Prostate gland (tissue), 2 donors: ENCODE results near the gene SEPTIN5. TPM values are rescaled to one million over a fixed set of nuclear protein-coding genes. Genes with fewer than 3 reads are reported as not detected.

Experiments used
- DNase-seq: peaks from one replicate; pipeline ENCODE4 v3.0.0-alpha.2; 2019; ENCODE audit warnings: low spot score
- H3K27ac ChIP-seq, 2 donors: fragments of 200-600 bp; sonication (generic); 2 replicates each; pipeline ENCODE4 v1.5.1; 2017 to 2019
- H3K27me3 ChIP-seq: fragments of 200-600 bp; sonication (generic); replicated peaks from 2 replicates; pipeline ENCODE4 v1.5.1; 2019; ENCODE audit not compliant: insufficient read depth
- H3K36me3 ChIP-seq, 2 donors: fragments of 200-600 bp; sonication (generic); 1 replicate in 1 of 2; 2 replicates in 1 of 2; pipeline versions ENCODE4 v1.5.1 to v1.8.1; 2017 to 2019
- H3K4me1 ChIP-seq: fragments of 200-600 bp; sonication (generic); replicated peaks from 2 replicates; pipeline ENCODE4 v1.5.1; 2019
- H3K4me3 ChIP-seq, 2 donors: fragments of 200-600 bp; sonication (generic); 2 replicates each; pipeline ENCODE4 v1.5.1; 2017 to 2019
- H3K9me3 ChIP-seq: fragments of 200-600 bp; sonication (generic); 2 replicates; pipeline ENCODE4 v1.5.1; 2017
- POLR2A ChIP-seq: fragments of 450-650 bp; IDR thresholded peaks from one replicate; pipeline ENCODE4 v1.6.1; 2016; ENCODE audit warnings: antibody characterized with exemption, mild to moderate bottlenecking
- POLR2AphosphoS5 ChIP-seq: sonication (generic); formaldehyde crosslinking; IDR thresholded peaks from one replicate; pipeline ENCODE4 v1.6.1; 2017; ENCODE audit warnings: antibody characterized with exemption
- WGBS: methylation state at CpG from one replicate; pipeline ENCODE4 v1.1.5; 2018; 5-methylcytosine and 5-hydroxymethylcytosine counted together
- intact Hi-C: fragments of 100-400 bp; cut with DNase I; formaldehyde crosslinking; loops from one replicate; pipeline ENCODE4 v1.14.2; 2022
- total RNA-seq, 2 donors: library from RNA; depleted of rRNA; stranded (reverse); fragments of >200 nt; gene quantifications; one replicate each; pipeline ENCODE4 v1.1.0, GENCODE V29; 2016
- TF ChIP-seq, protein P1 (sequence below), 4 experiments: fragments of 200-600 bp in 2 of 4; fragments of 450-650 bp in 2 of 4; sonication (generic) in 2 of 4; IDR thresholded peaks; 1 replicate in 3 of 4; 2 replicates in 1 of 4; pipeline ENCODE4 v1.5.1; 2016 to 2019; ENCODE audit warnings: antibody characterized with exemption in 4 of 4, mild to moderate bottlenecking in 2 of 4, moderate library complexity in 2 of 4

SEPTIN5 gene
- total RNA-seq, 2 donors from 2014 or later = 17.1 to 96.2 TPM

DNA sequence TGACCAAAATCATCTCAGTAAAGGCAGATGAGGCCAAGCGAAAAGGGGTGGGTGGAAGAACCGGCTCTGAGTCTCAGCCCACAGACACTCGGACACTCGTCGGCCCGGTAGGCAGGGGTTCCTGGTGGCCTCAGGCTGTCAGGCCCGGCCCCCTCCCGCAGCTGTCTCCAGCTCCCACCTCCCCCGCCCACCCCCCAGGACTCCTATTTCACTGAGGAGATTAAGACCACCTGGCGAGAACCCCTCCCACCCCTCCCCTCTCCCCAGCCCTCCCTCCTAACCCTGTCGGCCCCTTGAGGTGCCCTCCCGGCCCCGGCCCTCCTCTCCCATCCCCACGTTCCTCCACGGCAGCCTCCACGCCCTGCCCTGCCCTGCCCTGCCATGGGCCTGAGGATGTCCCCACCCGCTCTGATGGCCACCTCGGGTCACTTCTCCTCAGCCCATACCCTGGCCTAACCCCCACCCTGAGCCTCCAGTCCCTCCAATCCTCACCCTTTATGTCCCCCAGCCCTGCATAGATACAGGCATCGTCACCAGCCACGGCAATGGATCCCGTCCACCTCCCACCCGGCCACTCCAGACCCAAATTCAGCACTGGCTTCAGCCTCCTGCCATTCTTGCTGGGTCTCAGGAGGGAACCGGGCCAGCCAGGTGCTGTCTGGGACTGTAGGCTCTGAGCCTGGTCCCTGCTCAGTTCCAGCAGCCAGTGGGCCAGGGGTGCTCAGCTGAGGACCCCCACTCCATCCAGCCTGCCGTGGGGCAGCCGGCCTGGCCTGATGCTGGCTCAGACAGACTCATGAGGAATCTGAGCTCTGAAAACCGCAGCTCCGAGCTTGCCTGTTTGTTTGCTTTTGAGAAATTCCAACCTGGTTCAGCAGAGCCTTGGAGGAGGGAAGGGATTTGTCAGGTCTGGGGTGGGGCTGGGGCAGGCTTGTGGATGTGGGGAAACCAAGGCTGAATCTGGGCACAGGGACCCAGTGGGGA, 36.5 kb downstream of the SEPTIN5 start:
- WGBS = 54% methylated on average over 27 of the region's 27 CpGs
- TF ChIP-seq, protein P1, sequence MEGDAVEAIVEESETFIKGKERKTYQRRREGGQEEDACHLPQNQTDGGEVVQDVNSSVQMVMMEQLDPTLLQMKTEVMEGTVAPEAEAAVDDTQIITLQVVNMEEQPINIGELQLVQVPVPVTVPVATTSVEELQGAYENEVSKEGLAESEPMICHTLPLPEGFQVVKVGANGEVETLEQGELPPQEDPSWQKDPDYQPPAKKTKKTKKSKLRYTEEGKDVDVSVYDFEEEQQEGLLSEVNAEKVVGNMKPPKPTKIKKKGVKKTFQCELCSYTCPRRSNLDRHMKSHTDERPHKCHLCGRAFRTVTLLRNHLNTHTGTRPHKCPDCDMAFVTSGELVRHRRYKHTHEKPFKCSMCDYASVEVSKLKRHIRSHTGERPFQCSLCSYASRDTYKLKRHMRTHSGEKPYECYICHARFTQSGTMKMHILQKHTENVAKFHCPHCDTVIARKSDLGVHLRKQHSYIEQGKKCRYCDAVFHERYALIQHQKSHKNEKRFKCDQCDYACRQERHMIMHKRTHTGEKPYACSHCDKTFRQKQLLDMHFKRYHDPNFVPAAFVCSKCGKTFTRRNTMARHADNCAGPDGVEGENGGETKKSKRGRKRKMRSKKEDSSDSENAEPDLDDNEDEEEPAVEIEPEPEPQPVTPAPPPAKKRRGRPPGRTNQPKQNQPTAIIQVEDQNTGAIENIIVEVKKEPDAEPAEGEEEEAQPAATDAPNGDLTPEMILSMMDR (IDR thresholded peaks at IDR 0.05) = no peak
- TF ChIP-seq POLR2AphosphoS5 (no peak), POLR2A (no peak)
- DNase-seq = no peak
- peaks cover 14% of the 10 kb centered on the region for H3K27me3 ChIP-seq
- intact Hi-C loops = no loop called here
- no peak overlapping the region for H3K4me3 ChIP-seq
- no peaks in the 10 kb centered on the region for H3K9me3 ChIP-seq
- H3K36me3 ChIP-seq = no peaks in the 10 kb centered on the region
- H3K27ac ChIP-seq = peak overlapping the region in 1 of 2 donors; percentile 39
- H3K4me1 ChIP-seq = no peaks in the 10 kb centered on the region

DNA sequence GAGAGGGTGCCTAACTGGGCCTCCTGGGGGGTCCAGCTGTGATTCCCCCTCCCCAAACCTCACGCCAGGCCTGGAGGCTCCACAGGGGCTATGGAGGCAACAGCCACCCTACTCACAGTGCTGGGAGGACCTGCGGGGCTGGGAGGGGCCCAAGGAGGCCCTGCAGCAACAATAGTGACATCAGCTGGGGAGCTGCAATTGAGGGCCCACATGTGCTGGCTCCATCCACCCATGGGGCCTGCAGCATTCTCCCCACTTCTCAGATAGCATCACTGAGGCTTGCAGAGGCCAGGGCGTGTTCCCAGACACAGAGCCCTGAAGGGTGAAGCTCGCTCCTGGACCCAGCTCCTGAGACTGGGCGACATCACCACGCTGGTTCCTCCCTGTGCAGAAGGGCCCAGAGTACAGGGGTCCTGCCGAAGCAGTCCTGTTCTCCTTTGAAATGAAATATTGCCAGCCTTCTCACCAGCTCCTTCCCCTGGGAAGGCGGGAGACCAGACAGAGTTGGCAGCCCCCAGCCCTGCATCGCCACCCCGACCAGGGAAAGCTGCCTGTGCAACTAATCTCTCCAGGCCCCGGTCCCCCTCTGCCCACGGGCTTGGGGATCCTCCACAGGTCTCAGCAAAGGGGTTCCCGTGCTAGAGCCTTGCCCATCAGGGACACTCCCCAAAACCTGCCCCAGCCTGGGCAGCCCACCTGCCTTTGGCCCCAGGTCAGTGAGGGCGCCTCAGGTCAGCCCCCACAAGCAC, 37.4 kb downstream of the SEPTIN5 start:
- no peak overlapping the region for H3K4me3 ChIP-seq
- WGBS = 80% methylated on average over 14 of the region's 14 CpGs
- no peak for DNase-seq
- peaks cover under 1% of the 10 kb centered on the region for H3K4me1 ChIP-seq
- H3K9me3 ChIP-seq = no peaks in the 10 kb centered on the region
- intact Hi-C loops = no loop called here
- H3K27me3 ChIP-seq = peaks cover 19% of the 10 kb centered on the region
- TF ChIP-seq POLR2A (no peak), POLR2AphosphoS5 (no peak)
- TF ChIP-seq, protein P1 (IDR thresholded peaks at IDR 0.05) = no peak
- no peak overlapping the region for H3K27ac ChIP-seq
- no peaks in the 10 kb centered on the region for H3K36me3 ChIP-seq

DNA sequence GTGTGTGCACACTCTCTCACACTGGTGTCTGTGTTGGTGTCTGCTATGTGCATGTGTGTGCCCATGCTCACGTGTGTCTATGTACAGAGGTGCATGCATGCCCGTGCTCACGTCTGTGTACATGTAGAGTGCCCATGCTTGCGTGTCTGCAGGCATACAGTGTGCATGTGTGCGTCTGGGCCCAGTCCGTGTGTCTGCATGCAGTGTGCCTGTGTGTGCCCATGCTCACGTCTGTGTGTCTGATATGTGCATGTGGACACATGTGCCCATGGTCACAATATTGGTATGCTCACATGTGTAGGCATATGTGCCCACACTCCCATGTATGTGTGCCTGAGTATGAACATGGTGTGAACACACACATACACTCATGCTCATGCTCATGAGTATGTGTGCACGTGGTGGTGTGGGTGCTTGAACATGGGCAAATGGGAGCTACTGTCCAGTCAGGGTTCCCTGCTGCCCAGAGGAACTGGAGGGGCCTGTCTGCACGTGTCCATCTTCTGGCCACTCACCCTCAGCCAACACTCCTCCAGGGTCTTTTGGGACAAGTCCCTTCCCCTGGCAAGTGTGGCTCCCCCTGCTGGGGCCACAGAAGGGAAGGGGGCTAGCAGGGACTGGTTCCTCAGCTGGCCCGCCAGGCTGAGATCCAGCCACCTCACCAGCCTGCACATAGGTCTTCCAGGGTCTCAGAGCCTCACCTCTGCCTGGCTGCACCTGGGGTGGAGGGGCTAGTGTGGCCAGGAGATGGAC, 39.0 kb downstream of the SEPTIN5 start:
- Histone ChIP-seq H3K4me3 (no peak overlapping the region), H3K27ac (no peak overlapping the region), H3K4me1 (peaks cover 5% of the 10 kb centered on the region), H3K9me3 (no peaks in the 10 kb centered on the region), H3K27me3 (peaks cover 19% of the 10 kb centered on the region), H3K36me3 (no peaks in the 10 kb centered on the region)
- DNase-seq = no peak
- intact Hi-C loops = no loop called here
- whole genome bisulfite sequencing = 86% methylated on average over 9 of the region's 10 CpGs
- TF ChIP-seq, protein P1 (IDR thresholded peaks at IDR 0.05) = no peak
- TF ChIP-seq POLR2AphosphoS5 = no peak
- no peak for TF ChIP-seq POLR2A

DNA sequence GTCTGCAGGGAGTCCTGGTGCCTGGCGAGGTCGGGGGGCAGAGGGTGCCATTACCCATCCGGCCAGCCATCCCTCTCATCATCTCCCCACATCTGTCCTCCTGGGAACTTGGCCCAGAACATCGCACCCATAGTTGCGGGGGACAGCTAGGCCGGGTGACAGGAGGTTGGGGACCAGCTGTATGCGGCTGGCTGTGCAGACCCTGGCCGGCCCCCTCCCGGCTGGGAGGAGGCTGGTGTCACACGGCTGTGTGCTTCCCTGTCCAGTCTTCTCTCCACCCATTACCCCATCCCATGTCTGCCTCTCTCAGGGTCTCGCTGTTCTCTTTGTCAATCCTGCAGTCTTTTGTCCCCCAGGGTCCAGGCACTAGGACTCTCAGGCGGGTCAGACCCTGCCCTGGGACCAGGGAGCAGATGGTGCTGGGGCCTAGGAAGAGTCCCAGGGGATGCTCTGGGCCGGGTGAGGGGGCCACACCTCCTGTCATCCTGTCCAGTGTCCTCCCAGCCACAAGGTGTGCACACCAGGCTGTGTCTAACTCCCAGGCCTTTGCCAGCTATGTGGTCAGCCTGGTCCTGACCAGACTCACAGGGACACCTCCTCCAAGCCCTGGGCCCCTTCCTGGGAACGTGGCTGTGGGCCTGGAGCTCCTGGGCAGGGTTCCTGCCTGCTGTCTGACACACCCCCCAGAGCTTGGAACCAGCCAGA, 39.8 kb downstream of the SEPTIN5 start:
- Histone ChIP-seq H3K36me3 (no peaks in the 10 kb centered on the region), H3K4me1 (peaks cover 5% of the 10 kb centered on the region), H3K4me3 (no peak overlapping the region), H3K27me3 (peaks cover 19% of the 10 kb centered on the region), H3K9me3 (no peaks in the 10 kb centered on the region), H3K27ac (no peak overlapping the region)
- WGBS = 77% methylated on average over 14 of the region's 14 CpGs
- TF ChIP-seq, protein P1 (IDR thresholded peaks at IDR 0.05) = no peak
- no peak for TF ChIP-seq POLR2AphosphoS5
- TF ChIP-seq POLR2A = no peak
- DNase-seq = no peak
- intact Hi-C loops = no loop called here
